Measurements from ENCODE around the gene FHL1. TPM values are rescaled to one million over a fixed set of nuclear protein-coding genes. Genes with fewer than 3 reads are reported as not detected.
"Not testable (repeated sequence)": the region's sequence is repeated elsewhere in the genome, so short reads cannot be mapped to it uniquely, and the experiment has no call there.

Gene FHL1
- total RNA-seq (2014; rRNA removed; shearing (Covaris generic)), result 14.1 and 15.8 TPM in 2 replicates
- polyA plus RNA-seq (2014; cell fraction: nucleus; rRNA removed), result 9.8 and 14.0 TPM in 2 replicates

DNA sequence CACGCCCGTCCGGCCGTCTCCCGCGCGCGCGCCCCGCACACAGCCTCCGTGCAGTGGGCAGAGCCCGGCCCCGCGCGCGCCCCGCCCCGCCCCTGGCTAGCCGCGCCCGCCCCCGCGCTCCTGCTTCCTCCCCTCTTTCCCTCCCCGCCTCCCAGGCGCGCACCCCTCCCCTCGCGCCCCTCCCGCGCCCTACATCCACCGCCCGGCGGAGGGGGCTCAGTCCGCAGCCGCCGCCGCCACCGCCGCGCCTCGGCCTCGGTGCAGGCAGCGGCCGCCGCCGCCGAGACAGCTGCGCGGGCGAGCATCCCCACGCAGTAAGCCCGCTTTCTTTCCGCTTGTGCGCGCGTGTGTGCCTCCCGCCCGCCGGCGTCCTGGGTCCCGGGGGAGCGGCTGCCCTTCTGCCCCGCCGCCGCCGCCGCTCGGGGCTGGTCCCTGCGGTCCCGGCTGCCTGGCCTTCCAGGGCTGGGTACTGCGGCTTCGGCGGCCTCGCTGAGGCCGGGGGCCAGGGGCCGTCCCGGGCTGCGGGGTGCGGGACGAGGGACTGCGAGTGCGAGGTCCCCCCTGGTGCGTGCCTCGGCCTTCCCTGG is at the start of gene FHL1:
Gene FHL1 (plus strand): TSS at position 219 of the 587 bp plus-strand sequence.
- peak; percentile 13 for DNase-seq (ENCODE audit: extremely low read depth, low read depth)

DNA sequence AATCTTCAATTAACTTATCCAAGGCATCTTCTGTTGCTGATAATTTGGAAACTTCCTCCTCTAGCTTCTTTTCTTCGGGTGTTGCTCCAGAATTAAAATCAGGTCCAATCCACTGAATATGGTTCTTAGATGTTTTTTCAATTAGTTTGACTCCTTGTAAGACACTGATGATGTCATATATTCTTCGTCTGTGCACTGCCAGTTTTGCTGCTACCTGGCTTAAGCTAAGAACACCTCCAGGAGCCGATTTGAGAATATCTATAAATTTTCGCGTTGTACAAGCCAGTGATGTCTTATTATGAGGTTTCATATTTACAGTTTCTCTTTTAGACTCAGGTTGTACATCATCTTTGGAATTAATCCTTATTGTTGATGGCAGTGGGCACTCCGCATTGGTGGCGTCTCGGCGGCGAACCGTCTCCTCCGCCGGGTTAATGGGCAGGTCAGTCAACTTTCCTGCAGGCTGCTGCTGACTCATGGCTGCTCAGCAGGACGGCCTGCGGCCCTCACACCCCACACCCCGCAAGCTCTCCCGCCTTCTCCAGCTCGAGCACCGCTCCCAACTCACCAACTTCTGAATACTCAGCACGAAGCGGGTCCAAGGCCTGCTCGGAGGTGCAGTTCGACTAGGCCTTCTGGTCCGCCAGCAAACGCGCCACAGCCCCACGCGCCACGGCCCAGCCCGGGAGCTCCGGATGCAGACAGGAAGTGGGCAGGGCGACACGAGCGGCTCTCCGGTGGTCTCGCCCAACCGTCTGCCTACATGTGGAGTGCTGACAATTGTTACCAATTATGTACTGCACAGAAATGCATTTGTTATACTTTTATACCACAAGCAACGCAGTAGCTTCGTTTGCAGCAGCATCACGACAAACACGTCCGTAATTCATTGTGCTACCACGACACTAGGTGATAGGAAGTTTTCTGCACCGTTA is 49.2 kb upstream of the FHL1 start:
- no peak for DNase-seq (ENCODE audit: extremely low read depth, low read depth)

DNA sequence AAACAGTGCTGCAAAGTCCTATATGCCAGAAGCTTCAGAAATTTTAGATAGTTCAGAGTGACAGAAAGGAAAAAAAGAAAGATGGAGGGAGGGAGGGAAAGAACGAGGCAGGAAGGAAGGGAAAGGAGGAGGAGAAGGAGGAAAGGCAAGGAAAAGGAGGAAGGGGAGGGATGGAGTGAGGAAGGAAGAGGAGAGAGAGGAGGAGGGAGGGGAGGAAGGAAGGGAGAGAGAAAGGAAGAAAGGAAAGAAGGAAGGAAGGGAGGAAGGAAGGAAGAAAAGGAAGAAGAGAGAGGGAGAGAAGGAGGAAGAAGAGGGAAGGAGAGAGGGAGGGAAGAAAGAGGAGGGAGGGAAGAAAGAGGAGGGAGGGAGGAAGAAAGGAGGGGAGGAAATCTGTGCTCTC is 42.4 kb upstream of the FHL1 start:
- no peak for DNase-seq (ENCODE audit: extremely low read depth, low read depth)

DNA sequence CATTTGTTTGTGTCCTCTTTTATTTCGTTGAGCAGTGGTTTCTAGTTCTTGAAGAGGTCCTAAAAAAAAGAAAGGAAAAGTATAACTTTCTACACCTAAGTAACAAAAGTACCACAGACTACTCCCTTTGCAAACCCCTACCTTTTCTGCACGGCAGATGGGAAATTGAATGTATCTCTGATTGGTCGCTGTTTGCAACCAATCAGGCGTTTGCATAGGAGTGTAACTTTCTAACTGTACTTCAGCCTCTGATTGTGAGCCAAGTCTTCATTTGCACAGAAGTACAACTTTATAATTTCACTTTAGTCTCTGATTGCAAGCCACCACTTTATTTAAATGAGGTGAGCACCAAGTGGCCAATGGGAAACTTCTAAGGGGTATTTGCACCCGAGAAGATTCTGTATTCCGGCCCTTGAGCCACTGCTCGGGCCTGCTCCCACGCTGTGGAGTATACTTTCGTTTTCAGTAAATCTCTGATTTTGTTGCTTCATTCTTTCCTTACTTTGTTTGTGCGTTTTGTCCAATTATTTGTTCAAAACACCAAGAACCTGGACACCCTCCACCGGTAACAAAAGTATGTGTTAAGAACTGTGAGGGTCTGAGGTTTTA is 40.3 kb upstream of the FHL1 start:
- no peak for DNase-seq (ENCODE audit: extremely low read depth, low read depth)

DNA sequence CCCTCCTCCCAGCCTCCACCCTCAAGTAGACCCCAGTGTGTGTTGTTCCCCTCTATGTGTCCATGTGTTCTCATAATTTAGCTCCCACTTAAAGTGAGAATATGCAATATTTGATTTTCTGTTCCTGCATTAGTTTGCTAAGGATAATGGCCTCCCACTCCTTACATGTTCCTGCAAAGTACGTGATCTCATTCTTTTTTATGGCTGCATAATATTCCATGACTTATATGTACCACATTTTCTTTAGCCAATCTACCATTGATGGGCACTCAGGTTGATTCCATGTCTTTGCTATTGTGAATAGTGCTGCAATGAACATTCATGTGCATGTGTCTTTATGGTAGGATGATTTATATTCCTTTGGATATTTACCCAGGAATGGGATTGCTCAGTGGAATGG is 38.4 kb upstream of the FHL1 start:
- not testable (repeated sequence) for DNase-seq (ENCODE audit: extremely low read depth, low read depth)

DNA sequence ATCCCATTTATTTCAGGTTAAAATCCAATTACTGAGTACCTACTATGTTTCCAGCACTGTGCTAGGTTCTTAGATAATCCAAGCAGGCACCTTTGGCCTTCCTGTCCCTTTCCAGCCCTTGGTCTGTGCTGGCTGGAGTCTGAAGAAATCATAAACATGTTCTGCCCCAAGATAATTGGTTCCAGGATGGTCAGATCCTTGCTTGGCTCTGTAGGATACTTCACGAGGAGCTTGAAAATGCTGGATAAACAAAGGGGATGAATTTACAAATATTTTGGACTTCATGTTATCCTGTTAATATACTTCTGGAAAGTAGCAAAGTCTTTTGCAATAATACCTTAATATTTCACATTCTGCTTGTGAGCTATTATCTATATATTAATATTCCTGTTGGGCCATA is 35.0 kb upstream of the FHL1 start:
- DNase-seq (ENCODE audit: extremely low read depth, low read depth), result no peak

DNA sequence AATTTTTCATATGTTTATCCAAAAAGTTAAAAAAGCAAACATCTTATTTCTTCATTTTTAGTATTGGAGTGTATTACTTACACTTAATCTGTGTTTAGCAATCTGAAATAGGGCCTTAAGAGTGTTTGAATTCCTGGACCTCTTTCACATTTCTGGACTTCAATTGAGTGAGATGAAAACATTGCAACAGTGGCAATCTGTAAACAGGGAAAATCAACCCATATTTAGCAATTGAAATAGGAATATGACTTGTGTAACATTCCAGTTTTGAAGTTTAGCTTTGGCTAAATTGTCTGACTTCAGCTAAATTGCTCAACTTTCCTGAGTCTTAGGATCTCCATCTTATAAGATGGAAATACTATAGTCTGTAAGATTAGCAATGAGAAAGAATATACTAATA is 34.6 kb upstream of the FHL1 start:
- no peak for DNase-seq (ENCODE audit: extremely low read depth, low read depth)

DNA sequence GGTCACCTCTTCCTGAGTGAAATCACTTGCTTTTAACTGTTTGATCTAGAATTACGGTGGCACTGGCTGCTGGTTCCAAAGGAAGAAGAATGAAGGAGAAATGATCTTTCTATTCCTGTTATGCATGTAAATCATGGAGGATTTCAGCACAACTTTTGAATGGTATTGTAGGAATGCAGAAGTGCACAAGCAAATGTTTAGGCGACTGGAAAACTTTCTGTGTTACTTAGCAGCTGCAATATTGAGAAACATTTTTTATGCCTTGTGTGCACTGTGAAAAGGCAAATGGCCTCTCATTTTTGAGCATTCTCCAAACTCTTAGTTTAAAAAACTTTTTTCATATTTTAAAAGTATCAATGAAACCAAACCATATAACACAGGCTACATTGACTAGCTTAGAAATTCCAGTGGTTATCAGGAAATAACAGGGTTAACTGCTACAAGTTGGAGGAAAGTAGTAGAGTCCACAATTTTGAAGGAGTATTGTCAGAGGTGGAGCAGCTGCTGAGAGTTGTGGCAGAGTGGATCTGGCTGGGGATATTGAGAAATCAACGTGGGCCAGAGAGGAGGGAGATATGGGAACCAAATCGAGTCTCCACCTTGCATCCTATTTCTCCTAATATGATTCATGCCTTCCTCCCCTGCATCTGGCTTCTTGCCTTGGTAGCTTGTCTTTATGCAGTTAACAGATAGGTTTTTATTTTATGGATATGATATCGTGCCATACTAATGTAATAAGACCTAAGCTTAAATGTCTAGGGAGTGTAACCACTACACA is 32.0 kb upstream of the FHL1 start:
- DNase-seq (ENCODE audit: extremely low read depth, low read depth), result no peak

DNA sequence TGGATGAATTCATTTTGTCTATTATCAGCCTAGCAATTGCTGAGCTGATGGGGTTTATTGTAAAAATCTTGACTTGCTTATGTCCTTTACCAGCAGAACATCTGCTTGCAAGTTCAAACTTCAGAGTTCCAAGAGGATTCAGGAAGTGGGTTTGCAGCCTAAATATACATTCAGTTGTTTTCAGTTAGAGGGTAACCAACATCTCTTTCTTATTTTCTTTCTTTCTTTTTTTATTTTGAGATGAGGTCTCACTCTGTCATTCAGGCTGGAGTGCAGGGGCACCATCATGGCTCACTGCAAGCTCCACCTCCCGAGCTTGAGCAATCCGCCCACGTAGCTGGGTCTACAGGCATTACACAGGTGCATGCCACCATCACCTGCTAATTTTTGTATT is 31.4 kb upstream of the FHL1 start:
- DNase-seq (ENCODE audit: extremely low read depth, low read depth), result no peak

DNA sequence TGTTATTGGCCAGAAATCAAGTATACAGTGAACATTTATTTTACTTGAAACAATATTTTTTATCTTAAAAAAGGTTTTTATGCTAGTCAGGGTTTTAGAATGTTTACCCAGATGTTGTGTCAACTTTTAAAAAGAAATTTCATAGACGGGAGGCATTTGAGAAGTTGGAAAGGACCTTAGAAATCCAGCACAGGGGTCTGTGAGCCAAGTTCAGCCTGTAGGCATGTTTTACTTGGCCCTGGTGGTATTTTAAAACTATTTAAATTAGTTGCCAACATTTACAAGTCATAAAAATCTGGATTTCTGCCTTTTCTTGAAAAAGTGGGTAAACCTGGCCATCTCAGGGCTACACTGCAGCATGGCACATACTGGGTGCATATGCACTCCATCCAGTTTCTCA is 25.5 kb upstream of the FHL1 start:
- no peak for DNase-seq (ENCODE audit: extremely low read depth, low read depth)

DNA sequence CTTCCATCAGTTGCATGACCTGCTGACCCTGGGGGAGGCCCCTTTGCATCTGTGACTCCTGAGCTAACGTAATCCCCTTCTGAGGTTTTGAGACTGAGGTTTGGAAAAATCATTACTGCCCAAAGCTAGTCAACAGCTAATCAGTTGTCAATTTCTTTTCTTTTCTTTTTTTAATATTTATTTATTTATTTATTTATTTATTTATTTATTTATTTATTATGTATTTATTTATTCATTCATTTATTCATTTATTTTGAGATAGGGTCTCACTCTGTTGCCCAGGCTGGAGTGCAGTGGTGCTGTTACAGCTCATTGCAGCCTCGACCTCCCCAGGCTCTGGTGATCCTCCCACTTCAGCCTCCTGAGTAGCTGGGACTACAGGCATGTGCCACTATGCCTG is 25.1 kb upstream of the FHL1 start:
- DNase-seq (ENCODE audit: extremely low read depth, low read depth), result no peak

DNA sequence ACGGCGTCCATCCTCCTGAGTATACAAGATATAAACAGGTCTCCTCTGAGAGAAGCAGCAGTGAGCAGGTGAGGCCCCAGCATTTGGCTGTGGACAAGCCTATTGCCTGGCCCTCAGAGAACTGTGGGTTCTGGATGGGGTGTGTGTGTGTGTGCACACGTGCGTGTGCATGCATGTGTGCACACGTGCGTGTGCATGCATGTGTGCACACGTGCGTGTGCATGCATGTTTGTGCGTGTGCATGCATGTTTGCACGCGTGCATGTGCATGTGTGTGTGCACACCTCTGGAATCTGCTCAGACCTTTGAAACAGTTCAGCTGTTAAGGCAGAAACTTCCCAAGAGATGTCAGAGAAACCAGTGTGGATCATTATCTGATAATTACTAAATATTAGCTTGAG is 22.2 kb upstream of the FHL1 start:
- DNase-seq (ENCODE audit: extremely low read depth, low read depth), result no peak

DNA sequence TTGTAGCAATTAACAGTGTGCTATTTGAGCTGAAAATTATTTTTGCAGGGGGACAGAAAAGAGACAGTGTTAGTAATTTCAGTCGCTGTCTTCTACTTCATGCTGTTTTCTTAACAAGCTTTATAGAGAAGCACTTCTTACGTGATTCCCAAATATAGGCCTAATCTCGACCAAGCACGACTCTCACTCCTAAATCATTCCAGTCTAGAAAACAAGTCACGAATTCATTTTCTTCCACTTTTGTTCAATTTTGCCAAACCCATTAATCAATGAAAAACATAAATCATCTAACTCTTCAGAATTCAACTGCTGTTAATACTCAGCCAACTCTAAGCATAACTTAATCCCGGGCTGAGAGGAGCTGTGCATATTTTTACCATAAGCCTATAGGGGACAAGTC is 21.0 kb upstream of the FHL1 start:
- no peak for DNase-seq (ENCODE audit: extremely low read depth, low read depth)

DNA sequence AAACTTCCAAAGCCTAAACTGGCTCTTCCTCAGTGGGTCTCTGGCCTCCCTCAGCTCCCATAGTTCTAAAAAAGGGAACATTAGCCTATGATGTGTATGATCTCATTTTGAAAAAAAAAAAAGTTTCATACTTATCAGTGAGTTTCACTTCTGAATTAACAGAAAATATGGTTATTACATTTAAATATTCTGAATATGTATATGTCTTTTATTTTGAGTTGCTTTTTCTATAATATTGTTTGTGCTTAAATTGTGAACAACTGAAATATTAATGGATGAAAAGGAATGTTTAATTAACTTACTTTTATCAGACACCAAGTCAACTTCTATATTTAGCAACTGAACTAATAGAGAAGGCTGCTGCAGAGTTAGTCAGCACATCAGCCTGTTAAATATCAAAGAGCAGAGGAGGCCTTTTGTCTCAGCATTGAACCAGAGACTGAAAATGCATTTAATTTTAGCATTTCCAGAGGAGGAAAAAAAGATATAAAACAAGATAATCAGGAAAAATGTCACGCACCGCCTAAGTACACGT is 20.4 kb upstream of the FHL1 start:
- no peak for DNase-seq (ENCODE audit: extremely low read depth, low read depth)

DNA sequence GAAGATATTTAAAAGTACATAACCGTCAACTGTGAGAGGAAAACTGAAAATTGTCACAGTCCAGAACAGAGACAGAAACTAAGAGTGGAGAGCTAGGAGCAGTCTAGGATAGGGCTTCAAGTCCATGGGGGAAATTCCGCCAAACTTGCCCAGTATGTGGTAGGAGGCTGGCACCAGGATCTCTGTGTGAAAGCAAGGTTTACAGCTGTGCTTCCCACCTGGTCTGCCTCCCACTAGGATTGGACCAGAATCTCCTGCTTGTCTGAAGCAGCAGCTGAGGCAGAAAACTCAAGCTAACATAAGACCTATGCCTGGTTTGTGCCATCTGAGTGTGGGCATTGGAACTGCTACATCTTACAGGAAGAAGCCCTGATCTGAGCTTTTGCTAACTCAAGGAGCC is 18.6 kb upstream of the FHL1 start:
- no peak for DNase-seq (ENCODE audit: extremely low read depth, low read depth)

DNA sequence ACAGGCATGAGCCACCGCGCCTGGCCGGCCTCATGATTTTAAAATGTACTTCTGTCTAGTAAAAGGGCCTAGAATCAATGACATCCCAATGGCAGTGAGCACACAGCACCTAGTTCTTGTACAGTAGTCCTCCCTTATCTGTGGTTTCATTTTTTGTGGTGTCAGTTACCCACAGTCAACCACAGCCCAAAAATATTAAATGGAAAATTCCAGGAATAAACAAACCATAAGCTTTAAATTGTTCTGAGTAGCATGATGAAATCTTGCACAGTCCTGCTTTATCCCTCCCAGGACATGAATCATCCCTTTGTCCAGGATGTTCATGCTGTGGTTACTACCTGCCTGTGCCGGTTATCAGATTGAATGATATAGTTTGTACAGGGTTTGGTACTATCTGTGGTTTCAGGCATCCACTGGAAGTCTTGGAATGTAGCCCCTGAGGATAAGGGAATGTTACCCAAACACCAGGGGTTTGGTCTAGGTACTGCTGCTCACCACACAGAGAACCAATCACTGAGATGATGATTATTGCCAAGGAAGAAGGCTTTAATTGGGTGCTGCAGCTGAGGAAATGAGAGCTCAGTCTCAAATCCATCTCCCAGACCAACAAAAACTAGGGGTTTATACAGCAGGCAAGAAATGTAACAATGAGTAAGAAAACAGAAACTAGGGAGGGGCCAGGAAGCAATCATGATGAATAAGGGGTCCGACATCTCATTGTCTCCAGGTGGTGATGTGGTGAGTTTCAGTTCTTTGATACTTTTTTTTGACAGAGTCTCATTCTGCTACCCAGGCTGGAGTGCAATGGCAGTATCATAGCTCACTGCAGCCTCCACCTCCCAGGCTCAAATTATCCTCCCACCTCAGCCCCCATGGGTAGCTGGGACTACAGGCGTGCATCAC is 16.2 kb upstream of the FHL1 start:
- DNase-seq (ENCODE audit: extremely low read depth, low read depth), result peak; percentile 15

DNA sequence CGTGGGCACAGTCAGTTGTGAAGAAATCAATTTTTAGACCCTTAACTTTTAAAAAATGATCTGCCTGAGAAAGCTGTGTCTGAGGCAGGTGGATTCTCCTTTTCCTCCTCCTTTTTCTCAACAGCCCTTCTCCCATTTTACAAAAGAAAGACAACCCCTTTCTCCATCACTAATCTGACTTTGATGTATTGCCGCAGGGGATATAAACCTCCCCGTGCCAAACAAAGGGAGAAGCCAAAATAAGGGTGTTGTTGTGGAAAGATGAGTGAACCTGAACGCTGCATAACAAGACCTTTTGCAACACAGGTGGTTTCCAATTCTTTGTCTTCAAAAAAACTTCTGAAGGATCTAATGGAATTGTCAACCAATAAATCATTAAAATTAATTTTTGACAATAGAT is 8.4 kb upstream of the FHL1 start:
- DNase-seq (ENCODE audit: extremely low read depth, low read depth), result no peak

DNA sequence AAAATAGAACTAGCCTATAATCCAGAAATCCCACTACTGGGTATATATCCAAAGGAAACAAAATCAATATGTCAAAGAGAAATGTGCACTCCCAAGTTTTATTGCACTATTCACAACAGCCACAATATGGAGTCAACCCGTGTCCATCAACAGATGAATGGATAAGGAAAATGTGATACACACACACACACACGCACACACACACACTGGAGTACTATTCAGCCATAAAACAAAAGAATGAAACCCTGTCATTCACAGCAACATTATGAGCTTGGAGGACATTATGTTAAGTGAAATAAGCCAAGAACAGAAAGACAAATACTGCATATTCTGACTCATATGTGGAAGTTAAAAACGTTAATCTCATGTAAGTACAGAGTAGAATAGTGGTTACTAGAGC is 5.8 kb upstream of the FHL1 start:
- no peak for DNase-seq (ENCODE audit: extremely low read depth, low read depth)

DNA sequence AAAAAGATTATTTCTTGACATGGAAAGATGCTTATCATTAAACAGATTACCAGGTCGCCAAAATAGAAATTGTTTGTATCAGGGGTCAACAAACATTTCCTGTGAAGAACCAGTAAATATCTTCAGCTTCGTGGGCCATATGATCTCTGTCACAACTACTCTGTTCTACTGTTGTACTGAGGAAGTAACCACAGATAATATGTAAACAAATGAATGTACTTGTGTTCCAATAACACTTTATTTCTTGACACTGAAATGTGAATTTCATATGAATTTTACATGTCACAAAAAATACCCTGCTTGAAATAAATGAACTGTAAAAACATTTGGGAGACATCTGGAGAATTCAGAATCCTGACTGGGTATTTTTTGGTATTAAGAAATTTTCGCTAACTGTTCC is 4.7 kb upstream of the FHL1 start:
- DNase-seq (ENCODE audit: extremely low read depth, low read depth), result no peak

DNA sequence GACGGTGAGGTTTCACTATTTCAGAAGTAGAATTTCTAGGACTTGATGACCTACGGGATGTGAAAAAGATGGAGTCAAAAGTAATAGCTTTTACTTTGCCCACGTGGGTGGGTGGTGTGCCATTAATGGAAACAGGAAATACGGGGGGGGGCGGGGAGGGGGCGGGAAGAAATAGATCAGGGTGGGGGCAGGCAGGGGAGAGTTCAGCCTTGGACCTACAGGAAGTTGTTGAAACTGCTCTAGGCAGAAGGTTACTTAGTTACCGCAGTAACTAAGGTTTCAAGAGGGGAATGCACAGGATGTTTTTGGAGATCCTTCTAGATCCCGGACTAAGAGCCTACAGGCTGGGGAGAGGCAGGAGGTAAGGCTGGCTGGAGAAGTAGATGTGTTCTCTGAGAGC is 3.6 kb upstream of the FHL1 start:
- DNase-seq (ENCODE audit: extremely low read depth, low read depth), result no peak

All from NCI-H460 (cell line).